Neural progenitor cell (in vitro differentiated cells): ENCODE measurements around the gene SMLR1. TPM values are rescaled to one million over a fixed set of nuclear protein-coding genes. Genes with fewer than 3 reads are reported as not detected.

Source experiments
- DNase-seq: peaks from one replicate; pipeline ENCODE4 v3.0.0-alpha.2; 2016; ENCODE audit warnings: low spot score
- H2AFZ ChIP-seq: fragments of 200-600 bp; sonication (generic); replicated peaks from 2 replicates; pipeline ENCODE4 v1.6.1; 2016; ENCODE audit warnings: antibody characterized with exemption
- H3F3A ChIP-seq: fragments of 200-600 bp; sonication (generic); 2 replicates; pipeline ENCODE4 v1.6.1; 2016; ENCODE audit warnings: antibody characterized with exemption, low read depth
- H3K27ac ChIP-seq: fragments of 200-600 bp; sonication (generic); 2 replicates; pipeline ENCODE4 v1.5.1; 2016; ENCODE audit warnings: mild to moderate bottlenecking
- H3K27me3 ChIP-seq: fragments of 200-600 bp; sonication (generic); 2 replicates; pipeline ENCODE4 v1.6.1; 2016; ENCODE audit warnings: mild to moderate bottlenecking, moderate library complexity
- H3K36me3 ChIP-seq: fragments of 200-600 bp; sonication (generic); 2 replicates; pipeline ENCODE4 v1.5.1; 2016
- H3K4me1 ChIP-seq: fragments of 200-600 bp; sonication (generic); 2 replicates; pipeline ENCODE4 v1.6.1; 2016; ENCODE audit warnings: mixed run types
- H3K4me2 ChIP-seq: fragments of 200-600 bp; sonication (generic); 2 replicates; pipeline ENCODE4 v1.6.1; 2016
- H3K4me3 ChIP-seq: fragments of 200-600 bp; sonication (generic); 2 replicates; pipeline ENCODE4 v1.5.1; 2016
- H3K79me2 ChIP-seq: fragments of 200-600 bp; sonication (generic); 2 replicates; pipeline ENCODE4 v1.6.1; 2016; ENCODE audit warnings: low read depth
- H3K9ac ChIP-seq: fragments of 200-600 bp; sonication (generic); 2 replicates; pipeline ENCODE4 v1.6.1; 2016
- H3K9me3 ChIP-seq: fragments of 200-600 bp; sonication (generic); 2 replicates; pipeline ENCODE4 v1.5.1; 2016; ENCODE audit warnings: low read depth
- H4K20me1 ChIP-seq: fragments of 200-600 bp; sonication (generic); 2 replicates; pipeline ENCODE4 v1.6.1; 2016; ENCODE audit warnings: low read depth
- H3K27ac Mint-ChIP-seq: 3 replicates; pipeline ENCODE4 v1.8.0; 2021; ENCODE audit warnings: mixed read lengths
- H3K27me3 Mint-ChIP-seq: 2 replicates; pipeline ENCODE4 v1.8.0; 2022; ENCODE audit warnings: low read depth, mild to moderate bottlenecking, inconsistent platforms, moderate library complexity, mixed read lengths; ENCODE audit not compliant: insufficient read depth
- H3K36me3 Mint-ChIP-seq: 3 replicates; pipeline ENCODE4 v1.8.0; 2021; ENCODE audit warnings: mixed read lengths
- H3K4me1 Mint-ChIP-seq: 3 replicates; pipeline ENCODE4 v1.8.0; 2021; ENCODE audit warnings: mixed read lengths
- H3K4me3 Mint-ChIP-seq: 3 replicates; pipeline ENCODE4 v1.8.0; 2021; ENCODE audit warnings: mild to moderate bottlenecking, moderate library complexity, mixed read lengths
- H3K9me3 Mint-ChIP-seq: 3 replicates; pipeline ENCODE4 v1.8.0; 2020; ENCODE audit warnings: mixed read lengths
- CTCF ChIP-seq: fragments of 200-600 bp; sonication (generic); IDR thresholded peaks from 2 replicates; pipeline ENCODE4 v1.5.1; 2017; ENCODE audit warnings: antibody characterized with exemption, mild to moderate bottlenecking
- EZH2 ChIP-seq: fragments of 200-600 bp; sonication (generic); IDR thresholded peaks from 2 replicates; pipeline ENCODE4 v1.6.1; 2017; ENCODE audit warnings: antibody characterized with exemption, mild to moderate bottlenecking, moderate library complexity
- EZH2phosphoT487 ChIP-seq: fragments of 200-600 bp; sonication (generic); IDR thresholded peaks from 2 replicates; pipeline ENCODE4 v1.6.1; 2017; ENCODE audit warnings: antibody characterized with exemption
- total RNA-seq: library from RNA; depleted of rRNA; stranded (reverse); fragments of >200 nt; gene quantifications from 2 replicates; pipeline ENCODE4 v1.2.3, GENCODE V29; 2015; ENCODE audit warnings: low replicate concordance

The SMLR1 gene
- total RNA-seq, 1 donor from 2014 or later: not detected

GRCh38 chr6:130882370-130882769 lies 55.2 kb downstream of the SMLR1 start:
- Mint-ChIP-seq H3K4me3 (no peak overlapping the region), H3K9me3 (no peaks in the 10 kb centered on the region), H3K27ac (no peak overlapping the region), H3K36me3 (peaks cover 3% of the 10 kb centered on the region), H3K27me3 (no peaks in the 10 kb centered on the region), H3K4me1 (no peaks in the 10 kb centered on the region)
- DNase-seq: no peak
- Histone ChIP-seq H3K4me3 (no peak overlapping the region), H3K9ac (no peak overlapping the region), H3K27ac (no peak overlapping the region), H3K4me1 (no peaks in the 10 kb centered on the region), H3K27me3 (no peaks in the 10 kb centered on the region), H3K4me2 (no peak overlapping the region), H3K79me2 (no peaks in the 10 kb centered on the region), H4K20me1 (no peaks in the 10 kb centered on the region), H3K36me3 (no peaks in the 10 kb centered on the region), H2AFZ (no peak overlapping the region), H3F3A (no peaks in the 10 kb centered on the region), H3K9me3 (no peaks in the 10 kb centered on the region)
- TF ChIP-seq EZH2phosphoT487 (no peak), EZH2 (no peak), CTCF (no peak)

GRCh38 chr6:130885392-130886192 lies 58.4 kb downstream of the SMLR1 start:
- no peak overlapping the region for H2AFZ ChIP-seq
- no peaks in the 10 kb centered on the region for H3K4me1 ChIP-seq
- Mint-ChIP-seq H3K4me1 (no peaks in the 10 kb centered on the region), H3K27ac (no peak overlapping the region), H3K36me3 (peaks cover 8% of the 10 kb centered on the region), H3K9me3 (no peaks in the 10 kb centered on the region), H3K27me3 (no peaks in the 10 kb centered on the region), H3K4me3 (no peak overlapping the region)
- H3K27me3 ChIP-seq: no peaks in the 10 kb centered on the region
- H4K20me1 ChIP-seq: no peaks in the 10 kb centered on the region
- TF ChIP-seq EZH2phosphoT487 (no peak), CTCF (peak; percentile 98)
- peak; percentile 82 for DNase-seq
- no peaks in the 10 kb centered on the region for H3K9me3 ChIP-seq
- no peaks in the 10 kb centered on the region for H3K79me2 ChIP-seq
- no peak overlapping the region for H3K27ac ChIP-seq
- H3K36me3 ChIP-seq: no peaks in the 10 kb centered on the region
- H3K9ac ChIP-seq: no peak overlapping the region
- H3K4me3 ChIP-seq: no peak overlapping the region
- H3K4me2 ChIP-seq: no peak overlapping the region
- no peaks in the 10 kb centered on the region for H3F3A ChIP-seq

Other genes starting within 250 kb of the SMLR1 start
- 39.8 and 61.8 TPM in 2 replicates for gene EPB41L2, start 235.8 kb downstream of the SMLR1 start, total RNA-seq